GM18858 (cell line): ENCODE data around the gene CCL17.
"Not testable (repeated sequence)": the region's sequence is repeated elsewhere in the genome, so short reads cannot be mapped to it uniquely, and the experiment has no call there.

ENCODE experiments used
- ATAC-seq: cut with Tn5 transposase; IDR thresholded peaks from one replicate; pipeline ENCODE4 v1.9.1; 2021; ENCODE audit not compliant: unreplicated experiment

CCL17 gene

DNA sequence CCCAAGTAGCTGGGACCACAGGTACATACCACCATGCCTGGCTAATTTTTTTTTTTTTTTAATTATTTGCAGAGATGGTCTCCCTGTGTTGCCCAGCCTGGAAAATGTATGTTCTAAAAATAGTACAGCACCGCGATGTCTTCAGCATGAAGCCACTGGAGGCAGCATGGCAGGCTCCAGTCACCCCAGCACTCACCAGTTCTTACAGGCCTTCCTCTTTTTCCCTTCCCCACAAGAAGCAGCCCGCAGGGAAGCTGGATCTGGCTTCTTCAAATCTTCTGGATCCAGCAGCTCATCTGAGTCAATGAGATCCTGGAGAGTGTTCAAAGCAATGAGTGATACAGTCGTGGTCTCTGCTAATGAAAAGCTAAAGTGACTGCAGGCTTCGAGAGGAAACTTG lies 26.4 kb downstream of the CCL17 start:
- ATAC-seq: no peak

DNA sequence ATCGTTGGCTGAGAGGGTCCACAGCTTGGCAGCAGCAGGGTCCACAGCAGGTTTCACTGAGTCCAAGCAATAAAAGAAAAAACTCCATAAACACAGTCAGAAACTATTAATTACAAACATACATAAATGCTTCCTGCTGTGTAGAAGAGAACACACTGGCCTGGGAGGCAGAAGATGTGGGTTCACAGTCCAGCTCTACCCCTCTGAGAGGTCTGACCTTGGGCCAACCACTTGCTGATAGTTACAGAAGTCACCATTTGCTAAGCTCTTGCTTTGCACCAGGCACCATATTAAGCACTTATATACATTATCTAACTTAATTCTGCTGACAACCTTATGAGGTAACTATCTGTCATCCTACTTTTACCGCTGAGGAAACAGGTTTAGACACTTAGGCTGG lies 27.9 kb downstream of the CCL17 start:
- ATAC-seq: no peak

DNA sequence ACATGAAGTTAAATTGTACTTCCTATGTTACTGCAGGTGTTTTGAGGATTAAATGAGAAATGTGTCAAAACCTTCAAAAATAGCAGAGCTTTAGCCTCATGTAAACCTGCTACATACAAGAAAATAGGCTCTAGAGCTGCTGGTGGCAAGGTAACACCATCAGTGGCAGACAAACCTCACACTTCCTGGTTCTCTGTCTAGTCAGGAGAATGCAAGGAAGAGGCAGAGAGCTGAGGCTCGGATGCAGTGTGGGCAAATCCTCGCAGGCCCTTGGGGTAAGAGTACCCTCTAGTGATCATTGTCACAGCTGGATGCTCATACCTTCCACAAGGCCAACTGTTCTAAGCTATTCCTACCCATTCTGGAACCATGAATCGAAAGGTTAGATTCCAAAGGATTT lies 28.4 kb downstream of the CCL17 start:
- no peak for ATAC-seq

GRCh38 chr16:57434003-57434402 lies 29.4 kb downstream of the CCL17 start:
- ATAC-seq: no peak

- no peak for ATAC-seq
Observed at GRCh38 chr16:57435838-57436237, 31.3 kb downstream of the CCL17 start.

DNA sequence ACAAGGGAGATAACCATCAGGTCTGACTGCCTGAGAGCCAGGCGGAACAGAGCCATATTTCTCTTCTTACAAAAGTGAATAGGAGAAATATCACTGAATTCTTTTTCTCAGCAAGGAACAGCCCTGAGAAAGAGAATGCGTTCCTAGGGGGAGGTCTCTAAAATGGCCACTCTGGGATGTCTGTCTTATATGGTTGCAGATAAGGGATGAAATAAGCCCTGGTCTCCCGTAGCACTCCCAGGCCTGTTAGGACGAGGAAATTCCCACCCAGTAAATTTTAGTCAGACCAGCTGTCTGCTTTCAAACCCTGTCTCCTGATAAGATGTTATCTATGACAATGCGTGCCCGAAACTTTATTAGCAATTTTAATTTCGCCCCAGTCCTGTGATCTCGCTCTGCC lies 35.4 kb downstream of the CCL17 start:
- not testable (repeated sequence) for ATAC-seq

GRCh38 chr16:57440551-57440950 lies 36.0 kb downstream of the CCL17 start:
- not testable (repeated sequence) for ATAC-seq

- ATAC-seq: no peak
Observed at GRCh38 chr16:57444711-57445110, 40.1 kb downstream of the CCL17 start.

DNA sequence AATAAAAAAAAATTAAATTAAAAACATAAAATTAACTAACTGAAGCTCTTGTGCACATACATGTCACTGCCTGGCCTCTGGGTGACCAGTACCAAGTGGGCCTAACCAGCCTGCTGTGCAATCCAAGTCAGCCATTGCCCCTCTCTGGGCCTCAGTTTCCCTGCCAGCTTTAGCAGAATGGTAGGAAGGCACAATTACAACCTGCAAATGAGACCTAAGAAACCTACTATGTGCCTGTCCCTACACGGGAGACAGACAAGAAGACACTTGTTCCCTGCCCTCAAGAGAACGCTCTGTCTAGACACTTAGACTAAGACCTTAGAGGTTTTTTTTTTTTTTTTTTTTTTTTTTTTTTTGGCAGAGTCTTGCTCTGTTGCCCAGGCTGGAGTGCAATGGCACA lies 40.9 kb downstream of the CCL17 start:
- no peak for ATAC-seq

DNA sequence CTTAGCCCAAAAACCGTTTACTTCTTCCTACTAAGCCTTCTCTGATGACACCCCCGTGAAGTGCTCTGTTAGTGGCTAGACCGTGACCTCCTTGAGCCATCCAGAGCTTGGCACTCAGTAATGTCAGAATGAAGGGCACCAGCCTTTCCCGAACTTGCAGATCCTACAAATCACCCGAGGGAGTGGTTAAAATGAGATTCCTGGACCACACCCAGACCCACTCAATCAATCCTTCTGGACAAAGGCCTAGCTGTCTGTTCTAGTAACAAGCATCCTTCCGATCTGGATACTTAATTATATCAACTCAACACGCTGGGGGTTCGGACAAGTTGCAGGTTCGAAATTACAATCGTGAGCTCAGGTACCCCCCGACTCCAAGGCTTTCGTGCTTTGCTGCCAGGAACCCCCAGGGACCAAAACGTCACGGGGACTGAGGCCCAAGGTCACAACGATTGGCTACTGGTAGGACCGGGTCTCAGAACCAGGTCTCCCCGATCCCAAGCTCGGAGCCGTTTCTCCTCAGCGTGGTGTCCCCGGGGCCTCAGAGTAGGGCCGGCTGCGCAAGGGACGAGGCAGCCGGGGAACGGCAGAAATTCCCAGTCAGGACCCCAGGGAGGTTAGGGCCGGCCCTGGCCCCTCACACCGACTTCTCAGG lies 42.1 kb downstream of the CCL17 start:
- peak; percentile 9 for ATAC-seq

DNA sequence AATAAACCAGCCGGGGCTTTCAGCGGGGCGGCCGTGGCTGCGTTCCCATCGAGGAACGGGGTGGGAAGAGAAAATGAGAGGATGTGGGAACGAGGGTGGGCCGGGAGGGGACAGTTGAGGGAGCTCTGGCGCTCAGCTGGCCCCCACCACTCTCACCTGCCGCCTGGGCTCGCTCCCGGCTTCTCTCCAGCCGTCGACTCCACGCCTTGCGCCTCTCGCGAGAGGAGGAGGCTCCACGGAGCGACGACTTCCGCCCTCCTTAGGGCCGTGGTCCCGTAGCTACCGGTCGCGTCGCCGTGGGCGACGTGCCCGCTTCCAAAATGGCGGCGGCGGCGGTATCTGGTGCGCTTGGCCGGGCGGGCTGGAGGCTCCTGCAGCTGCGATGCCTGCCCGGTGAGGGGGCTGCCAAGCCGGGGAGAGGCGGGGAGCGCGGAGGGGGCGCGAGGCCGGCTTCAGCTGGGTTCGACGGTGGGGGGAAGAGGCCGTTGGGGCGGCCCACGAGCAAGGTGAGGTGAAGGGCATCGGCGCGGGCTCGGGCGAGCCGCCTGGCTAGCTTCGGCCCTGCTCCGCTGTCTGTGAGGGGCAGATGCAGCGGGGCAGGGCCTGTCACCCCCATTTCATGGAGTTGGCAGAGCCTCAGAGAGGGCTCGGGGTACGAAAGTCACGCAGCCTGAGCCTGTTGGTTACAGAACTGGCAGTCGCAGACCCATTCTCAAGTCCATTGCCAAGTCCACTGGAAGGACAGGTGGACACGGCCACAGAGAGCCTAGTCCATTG lies 42.8 kb downstream of the CCL17 start, which contains the start of the genes CIAPIN1 and COQ9:
Gene CIAPIN1, minus strand, starts transcription at position 200 of the 777 bp plus-strand sequence. CDS start 6,457 bp downstream, outside the sequence.
Gene COQ9, plus strand, starts transcription at position 294 of the 777 bp plus-strand sequence. Its CDS starts 27 bp downstream, at position 321.
- peak; percentile 90 for ATAC-seq

- ATAC-seq: no peak
Observed at GRCh38 chr16:57452021-57452420, 47.5 kb downstream of the CCL17 start.

DNA sequence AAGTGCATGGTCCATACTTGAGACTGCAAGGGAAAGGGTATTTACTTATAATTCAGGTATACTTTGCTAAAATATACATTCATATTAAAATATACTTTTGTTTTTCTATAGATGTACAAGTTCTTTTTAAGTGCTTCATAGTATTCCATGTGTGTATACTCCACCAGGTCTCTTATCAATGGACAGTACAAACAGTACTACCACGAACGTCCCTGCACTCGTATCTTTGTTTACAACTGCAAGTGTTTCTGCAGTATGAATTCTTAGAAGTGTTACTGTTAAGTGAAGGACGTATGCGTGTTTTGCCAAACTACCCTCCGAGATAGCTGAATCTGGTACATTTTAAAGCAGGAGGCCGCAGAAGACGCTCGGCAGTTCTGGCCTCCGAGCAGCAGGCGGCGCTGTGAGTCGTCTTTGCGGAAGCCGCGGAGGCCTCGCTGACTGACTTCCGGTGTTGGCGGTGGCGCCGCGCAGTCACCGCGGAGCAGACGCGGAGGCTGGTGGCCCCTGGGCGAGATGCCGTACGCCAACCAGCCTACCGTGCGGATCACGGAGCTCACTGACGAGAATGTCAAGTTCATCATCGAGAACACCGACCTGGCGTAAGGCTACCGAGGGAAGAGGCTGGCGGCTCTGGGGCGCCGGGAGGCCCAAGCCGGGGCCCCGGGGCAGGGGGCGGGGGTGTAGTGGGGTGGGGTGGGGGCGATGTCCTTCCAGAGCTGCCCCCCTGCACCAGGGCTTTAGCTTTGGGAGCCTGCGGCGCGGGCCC lies 57.8 kb downstream of the CCL17 start, which contains the start of gene POLR2C:
Gene POLR2C, plus strand, starts transcription at position 471 of the 769 bp plus-strand sequence. Its CDS starts 46 bp downstream, at position 517.
- peak; percentile 89 for ATAC-seq

GRCh38 chr16:57462978-57463362 lies 58.4 kb downstream of the CCL17 start:
- ATAC-seq: no peak

- ATAC-seq: no peak
Observed at GRCh38 chr16:57464523-57464922, 60.0 kb downstream of the CCL17 start.
